H9 (cell line): ENCODE results near the gene GPR176. TPM values are rescaled to one million over a fixed set of nuclear protein-coding genes. Genes with fewer than 3 reads are reported as not detected.

Experiments
- DNase-seq: peaks from one replicate; pipeline ENCODE4 v3.0.0-alpha.2; 2017
- H2AFZ ChIP-seq: one replicate; pipeline ENCODE4 v1.6.1; 2013; ENCODE audit warnings: mild to moderate bottlenecking, low read length, control low read depth, moderate library complexity
- H2AK5ac ChIP-seq: 2 replicates; pipeline ENCODE4 v1.6.1; 2013; ENCODE audit warnings: low read length, control low read depth, mixed read lengths; ENCODE audit not compliant: insufficient read length
- H2BK120ac ChIP-seq: one replicate; pipeline ENCODE4 v1.6.1; 2013; ENCODE audit warnings: low read depth, mild to moderate bottlenecking, low read length, control low read depth, inconsistent platforms; ENCODE audit not compliant: poor library complexity, severe bottlenecking
- H2BK12ac ChIP-seq: 2 replicates; pipeline ENCODE4 v1.6.1; 2013; ENCODE audit warnings: low read length, control low read depth, mixed read lengths, low read depth; ENCODE audit not compliant: insufficient read length
- H2BK15ac ChIP-seq: 2 replicates; pipeline ENCODE4 v1.6.1; 2013; ENCODE audit warnings: low read depth, low read length, control low read depth
- H2BK20ac ChIP-seq: one replicate; pipeline ENCODE4 v1.6.1; 2013; ENCODE audit warnings: low read depth, mild to moderate bottlenecking, low read length, control low read depth, inconsistent platforms; ENCODE audit not compliant: poor library complexity, severe bottlenecking
- H2BK5ac ChIP-seq: 2 replicates; pipeline ENCODE4 v1.6.1; 2013; ENCODE audit warnings: low read length, control low read depth, mixed read lengths; ENCODE audit not compliant: insufficient read length
- H3K14ac ChIP-seq: 2 replicates; pipeline ENCODE4 v1.6.1; 2013; ENCODE audit warnings: low read length, control low read depth; ENCODE audit not compliant: insufficient read depth
- H3K18ac ChIP-seq: 2 replicates; pipeline ENCODE4 v1.6.1; 2013; ENCODE audit warnings: low read depth, mild to moderate bottlenecking, mixed read lengths, low read length, control low read depth; ENCODE audit not compliant: insufficient read length
- H3K23ac ChIP-seq: 2 replicates; pipeline ENCODE4 v1.6.1; 2013; ENCODE audit warnings: low read length, control low read depth, mixed read lengths, low read depth; ENCODE audit not compliant: insufficient read length
- H3K23me2 ChIP-seq: 2 replicates; pipeline ENCODE4 v1.6.1; 2013; ENCODE audit warnings: low read depth, mild to moderate bottlenecking, mixed read lengths, low read length, control low read depth; ENCODE audit not compliant: insufficient read length, poor library complexity, severe bottlenecking
- H3K27ac ChIP-seq: 2 replicates; pipeline ENCODE4 v1.5.1; 2013; ENCODE audit warnings: low read length, control low read depth, mixed read lengths, low read depth; ENCODE audit not compliant: insufficient read length
- H3K27me3 ChIP-seq: 2 replicates; pipeline ENCODE4 v1.6.1; 2013; ENCODE audit warnings: low read length, control low read depth, inconsistent platforms; ENCODE audit not compliant: insufficient read depth
- H3K4ac ChIP-seq: 2 replicates; pipeline ENCODE4 v1.6.1; 2013; ENCODE audit warnings: low read depth, mild to moderate bottlenecking, control low read depth, inconsistent platforms, low read length, moderate library complexity
- H3K4me1 ChIP-seq: 2 replicates; pipeline ENCODE4 v1.6.1; 2013; ENCODE audit warnings: low read length, control low read depth, inconsistent platforms; ENCODE audit not compliant: insufficient read depth
- H3K4me2 ChIP-seq: 2 replicates; pipeline ENCODE4 v1.6.1; 2013; ENCODE audit warnings: low read length, control low read depth, mixed read lengths; ENCODE audit not compliant: insufficient read length, insufficient read depth
- H3K56ac ChIP-seq: 2 replicates; pipeline ENCODE4 v1.6.1; 2013; ENCODE audit warnings: low read depth, mild to moderate bottlenecking, mixed read lengths, low read length, control low read depth; ENCODE audit not compliant: insufficient read length
- H3K79me1 ChIP-seq: 2 replicates; pipeline ENCODE4 v1.6.1; 2013; ENCODE audit warnings: low read depth, mild to moderate bottlenecking, moderate library complexity, low read length, control low read depth, inconsistent platforms; ENCODE audit not compliant: insufficient read depth, poor library complexity, severe bottlenecking
- H3K79me2 ChIP-seq: 2 replicates; pipeline ENCODE4 v1.6.1; 2013; ENCODE audit warnings: low read length, control low read depth, inconsistent platforms; ENCODE audit not compliant: insufficient read depth
- H3K9ac ChIP-seq: 2 replicates; pipeline ENCODE4 v1.6.1; 2013; ENCODE audit warnings: low read length, control low read depth, mixed read lengths; ENCODE audit not compliant: insufficient read length; ENCODE audit errors: extremely low read depth
- H3K9me3 ChIP-seq: one replicate; pipeline ENCODE4 v1.6.1; 2013; ENCODE audit warnings: low read depth, low read length, inconsistent platforms; ENCODE audit not compliant: control insufficient read depth
- H3T11ph ChIP-seq: one replicate; pipeline ENCODE4 v1.6.1; 2013; ENCODE audit warnings: mild to moderate bottlenecking, low read length, control low read depth, inconsistent platforms
- H4K20me1 ChIP-seq: one replicate; pipeline ENCODE4 v1.6.1; 2013; ENCODE audit not compliant: control insufficient read depth, insufficient read length, insufficient read depth
- H4K5ac ChIP-seq: 2 replicates; pipeline ENCODE4 v1.6.1; 2013; ENCODE audit warnings: low read depth, mild to moderate bottlenecking, mixed read lengths, low read length, control low read depth; ENCODE audit not compliant: insufficient read length
- H4K8ac ChIP-seq: replicated peaks from 2 replicates; pipeline ENCODE4 v1.6.1; 2013; ENCODE audit warnings: low read length, control low read depth, mixed read lengths, low read depth; ENCODE audit not compliant: insufficient read length
- H4K91ac ChIP-seq: 2 replicates; pipeline ENCODE4 v1.6.1; 2013; ENCODE audit warnings: low read depth, mild to moderate bottlenecking, moderate library complexity, mixed read lengths, low read length, control low read depth; ENCODE audit not compliant: insufficient read length
- H3K27ac Mint-ChIP-seq, 3 experiments: 2 replicates in 2 of 3; 3 replicates in 1 of 3; pipeline ENCODE4 v1.8.0; 2020 to 2021; ENCODE audit warnings: mixed read lengths in 3 of 3, mild to moderate bottlenecking in 1 of 3, moderate library complexity in 1 of 3
- H3K27me3 Mint-ChIP-seq: 2 replicates; pipeline ENCODE4 v1.8.0; 2021; ENCODE audit warnings: low read depth, mild to moderate bottlenecking, moderate library complexity, mixed read lengths
- H3K36me3 Mint-ChIP-seq, 3 experiments: 2 replicates in 2 of 3; 3 replicates in 1 of 3; pipeline ENCODE4 v1.8.0; 2020 to 2021; ENCODE audit warnings: low read depth in 3 of 3, mixed read lengths in 3 of 3; ENCODE audit not compliant: insufficient read depth in 1 of 3
- H3K4me1 Mint-ChIP-seq, 2 experiments: 2 replicates each; pipeline ENCODE4 v1.8.0; 2020; ENCODE audit warnings: mixed read lengths in 2 of 2
- H3K4me3 Mint-ChIP-seq, 2 experiments: 2 replicates in 1 of 2; 3 replicates in 1 of 2; pipeline ENCODE4 v1.8.0; 2020 to 2021; ENCODE audit warnings: mild to moderate bottlenecking in 2 of 2, mixed read lengths in 2 of 2, moderate library complexity in 1 of 2
- H3K9me3 Mint-ChIP-seq, 2 experiments: 2 replicates in 1 of 2; 3 replicates in 1 of 2; pipeline ENCODE4 v1.8.0; 2020; ENCODE audit warnings: mild to moderate bottlenecking in 2 of 2, mixed read lengths in 2 of 2, moderate library complexity in 1 of 2
- whole genome bisulfite sequencing: extraction: QIAGEN DNeasy Blood & Tissue Kit; methylation state at CpG from one replicate; pipeline ENCODE4 v1.1.7; 2013; ENCODE audit warnings: missing lambda C conversion rate, low lambda C conversion rate, mixed read lengths; ENCODE audit not compliant: insufficient read length; ENCODE audit errors: extremely low coverage; 5-methylcytosine and 5-hydroxymethylcytosine counted together
- total RNA-seq: library from RNA; stranded (reverse); gene quantifications from 2 replicates; pipeline ENCODE4 v1.2.1, GENCODE V29; 2021
- TF ChIP-seq, protein P1 (sequence below): fragments of 200-600 bp; sonication (generic); conservative IDR thresholded peaks from 3 replicates; pipeline ENCODE4 v1.8.0; 2021; ENCODE audit warnings: antibody characterized with exemption, mild to moderate bottlenecking

Gene GPR176
- total RNA-seq, 1 experiment from 2014 or later: 132 TPM

- no peak overlapping the region for H3K27ac ChIP-seq
- H3T11ph ChIP-seq: no peak overlapping the region
- no peak overlapping the region for H4K5ac ChIP-seq
- H4K20me1 ChIP-seq: no peaks in the 10 kb centered on the region
- no peak overlapping the region for H3K4ac ChIP-seq
- no peak overlapping the region for H3K27ac Mint-ChIP-seq
- H3K14ac ChIP-seq: no peak overlapping the region
- H3K27me3 Mint-ChIP-seq: no peaks in the 10 kb centered on the region
- no peak overlapping the region for H2AFZ ChIP-seq
- H2AK5ac ChIP-seq: no peak overlapping the region
- H3K36me3 Mint-ChIP-seq: peaks cover 9 to 12% (median 10%) of the 10 kb centered on the region in 3 experiments; a peak in 5 of 7 replicates
- H2BK12ac ChIP-seq: no peak overlapping the region
- no CpG with 5 or more reads among the region's 3 CpGs for WGBS
- H2BK120ac ChIP-seq: no peak overlapping the region
- H3K4me1 Mint-ChIP-seq: peaks cover 31 to 34% of the 10 kb centered on the region in 2 experiments
- H2BK5ac ChIP-seq: no peak overlapping the region
- H3K23me2 ChIP-seq: peaks cover 8% of the 10 kb centered on the region
- no peak overlapping the region for H4K91ac ChIP-seq
- TF ChIP-seq, protein P1, sequence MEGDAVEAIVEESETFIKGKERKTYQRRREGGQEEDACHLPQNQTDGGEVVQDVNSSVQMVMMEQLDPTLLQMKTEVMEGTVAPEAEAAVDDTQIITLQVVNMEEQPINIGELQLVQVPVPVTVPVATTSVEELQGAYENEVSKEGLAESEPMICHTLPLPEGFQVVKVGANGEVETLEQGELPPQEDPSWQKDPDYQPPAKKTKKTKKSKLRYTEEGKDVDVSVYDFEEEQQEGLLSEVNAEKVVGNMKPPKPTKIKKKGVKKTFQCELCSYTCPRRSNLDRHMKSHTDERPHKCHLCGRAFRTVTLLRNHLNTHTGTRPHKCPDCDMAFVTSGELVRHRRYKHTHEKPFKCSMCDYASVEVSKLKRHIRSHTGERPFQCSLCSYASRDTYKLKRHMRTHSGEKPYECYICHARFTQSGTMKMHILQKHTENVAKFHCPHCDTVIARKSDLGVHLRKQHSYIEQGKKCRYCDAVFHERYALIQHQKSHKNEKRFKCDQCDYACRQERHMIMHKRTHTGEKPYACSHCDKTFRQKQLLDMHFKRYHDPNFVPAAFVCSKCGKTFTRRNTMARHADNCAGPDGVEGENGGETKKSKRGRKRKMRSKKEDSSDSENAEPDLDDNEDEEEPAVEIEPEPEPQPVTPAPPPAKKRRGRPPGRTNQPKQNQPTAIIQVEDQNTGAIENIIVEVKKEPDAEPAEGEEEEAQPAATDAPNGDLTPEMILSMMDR: peak; percentile 45; the same call in 2 of the 3 replicates
- no peak overlapping the region for H4K8ac ChIP-seq
- peaks cover 5% of the 10 kb centered on the region for H3K79me1 ChIP-seq
- no peak overlapping the region for H3K9ac ChIP-seq
- no peak overlapping the region for H2BK20ac ChIP-seq
- no peaks in the 10 kb centered on the region for H3K27me3 ChIP-seq
- H3K79me2 ChIP-seq: peaks cover 7% of the 10 kb centered on the region; the same call in 1 of the 2 replicates
- no peaks in the 10 kb centered on the region for H3K9me3 ChIP-seq
- H3K23ac ChIP-seq: no peak overlapping the region
- no peak overlapping the region for H3K4me3 Mint-ChIP-seq
- H3K9me3 Mint-ChIP-seq: no peaks in the 10 kb centered on the region
- H3K56ac ChIP-seq: no peak overlapping the region
- no peak overlapping the region for H3K18ac ChIP-seq
- H3K4me2 ChIP-seq: no peak overlapping the region
- no peaks in the 10 kb centered on the region for H3K4me1 ChIP-seq
- DNase-seq: no peak
- H2BK15ac ChIP-seq: no peak overlapping the region
These were observed 11.5 kb upstream of the GPR176 start for GRCh38 chr15:39931615-39932014.
